ENCODE results near the gene DENND1B. TPM values are rescaled to one million over a fixed set of nuclear protein-coding genes. Genes with fewer than 3 reads are reported as not detected.

The DENND1B gene
- total RNA-seq, 1 donor from 2014 or later, result 43.6 TPM

DNA sequence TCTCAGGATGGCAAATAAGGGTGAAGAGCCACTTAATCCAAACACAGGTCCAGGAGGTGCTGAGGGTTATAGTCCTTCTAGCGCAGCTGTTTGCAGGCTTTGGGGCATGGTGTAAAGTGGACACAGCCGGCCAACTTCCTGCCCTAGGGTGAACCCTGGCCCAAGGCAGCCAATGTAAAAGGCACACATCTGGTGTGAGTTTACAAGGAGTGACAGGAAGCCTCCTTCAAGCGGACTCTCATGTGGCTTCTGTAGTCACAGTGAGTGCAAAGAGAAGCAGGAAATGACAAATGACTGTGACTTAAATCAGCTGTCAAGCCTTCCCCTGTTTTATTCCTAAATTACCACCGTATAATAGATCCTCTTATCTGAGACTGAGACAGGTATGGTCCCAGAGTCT lies 294.2 kb downstream of the DENND1B start:
- FAIRE-seq (no peak), DNase-seq (ENCODE audit: low spot score in 2 of 2) (no peak)

DNA sequence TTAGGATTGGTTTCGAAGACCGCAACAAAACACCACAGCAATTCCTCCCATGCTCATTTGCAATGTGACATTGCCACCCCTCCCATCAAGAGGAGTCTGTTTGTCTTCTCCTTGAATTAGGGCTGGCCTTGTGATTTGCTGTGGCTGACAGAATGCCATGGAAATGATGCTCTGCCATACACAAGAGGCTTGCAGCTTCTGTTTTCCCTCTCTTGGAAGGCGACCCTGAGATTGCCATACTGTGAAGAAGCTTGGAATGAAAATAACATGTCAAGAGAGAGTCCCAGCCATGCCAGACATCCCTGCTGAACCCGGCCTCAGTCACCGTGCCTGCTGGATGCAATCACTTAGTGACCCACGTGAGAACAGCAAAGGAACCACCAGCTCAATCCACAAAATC lies 294.8 kb downstream of the DENND1B start:
- FAIRE-seq (no peak), DNase-seq (ENCODE audit: low spot score in 2 of 2) (no peak)

DNA sequence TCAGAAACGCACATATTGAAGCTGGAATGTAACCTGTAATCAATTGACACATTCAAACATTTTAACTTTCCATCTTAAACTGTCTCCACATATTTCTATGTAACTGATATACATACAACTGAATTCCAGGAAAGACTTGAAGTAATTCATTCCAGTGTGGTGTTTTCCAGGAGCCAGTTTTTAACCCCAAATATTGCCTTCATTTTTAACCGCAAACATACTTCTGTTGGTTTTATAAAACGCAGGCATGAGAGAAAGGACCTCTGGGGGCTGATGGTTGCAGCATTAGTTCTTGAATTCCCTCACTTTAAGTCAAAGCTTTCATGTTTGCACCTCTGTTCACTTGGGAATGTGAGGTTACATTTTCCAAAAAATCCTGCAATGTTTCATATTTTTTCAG lies 303.1 kb downstream of the DENND1B start:
- FAIRE-seq, result no peak
- no peak for DNase-seq (ENCODE audit: low spot score in 2 of 2)

DNA sequence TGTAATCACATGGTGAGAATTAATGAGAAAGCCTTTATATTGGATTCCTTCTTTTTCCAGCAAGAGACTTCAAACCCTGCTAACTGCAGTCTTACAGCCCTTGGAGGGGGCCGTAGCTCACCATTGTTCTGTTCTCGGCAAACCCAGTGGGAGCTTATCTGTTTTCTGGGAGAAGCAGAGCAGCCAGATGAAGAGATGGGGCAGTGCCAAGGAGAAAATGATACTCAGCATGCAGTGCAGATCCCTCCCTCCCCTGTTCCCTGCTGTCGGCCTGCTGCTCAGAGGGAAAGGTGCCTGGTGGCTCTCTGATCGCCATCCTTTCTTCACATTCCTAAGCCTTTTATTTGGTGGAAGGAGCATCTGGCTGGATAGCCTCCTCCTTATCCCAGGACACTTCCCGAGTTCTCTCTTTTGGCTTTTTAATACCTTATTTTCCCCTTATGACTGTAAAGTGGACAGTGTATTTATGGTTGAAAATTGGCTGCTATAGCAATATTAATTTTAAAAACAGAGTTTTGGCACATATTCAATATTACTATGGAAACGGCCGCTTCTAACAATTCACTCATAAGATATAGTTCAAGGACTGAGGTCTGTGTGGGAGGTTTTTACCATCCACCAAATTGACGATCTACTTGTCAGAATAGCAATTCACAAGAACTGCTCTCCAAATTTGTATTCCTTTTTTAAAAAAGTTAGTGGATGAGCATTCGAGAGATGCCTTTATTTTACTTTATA lies 303.9 kb downstream of the DENND1B start:
- DNase-seq (ENCODE audit: low spot score in 2 of 2), result peak in 1 of 2 donors; percentile 4
- FAIRE-seq, result no peak

DNA sequence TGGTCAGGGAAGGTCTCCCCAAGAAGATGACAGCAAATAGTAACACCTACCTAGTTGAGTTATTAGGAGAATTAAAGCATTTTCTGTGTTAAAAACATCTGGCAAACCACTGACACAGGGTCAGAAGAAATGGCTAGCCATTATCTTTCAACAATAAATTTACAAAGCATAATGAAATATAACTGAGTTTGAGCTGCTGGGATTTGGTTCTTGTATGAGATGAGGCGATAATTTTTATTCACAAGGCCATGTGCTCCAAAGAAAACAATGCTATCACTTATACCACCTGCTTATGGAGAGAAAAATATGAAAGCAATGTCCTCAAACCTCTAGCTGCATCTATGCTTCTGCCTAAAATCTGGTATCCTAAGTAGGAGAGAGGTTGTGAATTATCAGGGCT lies 304.9 kb downstream of the DENND1B start:
- DNase-seq (ENCODE audit: low spot score in 2 of 2) (no peak), FAIRE-seq (no peak)

DNA sequence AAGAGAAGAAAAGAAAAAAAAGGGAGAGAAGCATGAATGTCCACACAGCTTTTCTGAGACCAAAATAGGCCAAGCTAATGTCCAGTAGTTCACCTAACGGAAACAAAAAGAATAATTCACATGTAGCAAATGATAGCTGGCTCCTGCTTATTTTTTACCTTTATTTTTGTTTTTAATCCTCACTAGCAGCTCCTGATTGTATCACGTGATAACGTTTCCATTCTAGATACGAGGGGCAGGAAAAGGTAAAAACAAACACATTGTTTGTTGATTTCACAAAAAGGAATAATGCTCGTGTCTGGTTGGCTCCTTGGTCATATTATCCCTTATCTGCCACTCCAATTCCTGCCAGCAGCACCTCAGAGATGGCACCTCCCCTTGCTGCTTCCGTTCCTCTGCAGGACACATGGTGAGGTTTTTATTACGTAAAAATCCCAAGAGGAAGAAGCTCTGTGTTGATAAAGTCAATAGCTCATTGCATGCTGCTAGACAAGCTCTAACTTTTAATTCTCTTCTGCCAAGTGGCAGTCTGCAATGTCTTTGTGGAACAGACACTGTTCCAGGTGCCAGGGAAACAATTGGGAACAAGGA lies 305.6 kb downstream of the DENND1B start:
- FAIRE-seq, result no peak
- no peak for DNase-seq (ENCODE audit: low spot score in 2 of 2)

DNA sequence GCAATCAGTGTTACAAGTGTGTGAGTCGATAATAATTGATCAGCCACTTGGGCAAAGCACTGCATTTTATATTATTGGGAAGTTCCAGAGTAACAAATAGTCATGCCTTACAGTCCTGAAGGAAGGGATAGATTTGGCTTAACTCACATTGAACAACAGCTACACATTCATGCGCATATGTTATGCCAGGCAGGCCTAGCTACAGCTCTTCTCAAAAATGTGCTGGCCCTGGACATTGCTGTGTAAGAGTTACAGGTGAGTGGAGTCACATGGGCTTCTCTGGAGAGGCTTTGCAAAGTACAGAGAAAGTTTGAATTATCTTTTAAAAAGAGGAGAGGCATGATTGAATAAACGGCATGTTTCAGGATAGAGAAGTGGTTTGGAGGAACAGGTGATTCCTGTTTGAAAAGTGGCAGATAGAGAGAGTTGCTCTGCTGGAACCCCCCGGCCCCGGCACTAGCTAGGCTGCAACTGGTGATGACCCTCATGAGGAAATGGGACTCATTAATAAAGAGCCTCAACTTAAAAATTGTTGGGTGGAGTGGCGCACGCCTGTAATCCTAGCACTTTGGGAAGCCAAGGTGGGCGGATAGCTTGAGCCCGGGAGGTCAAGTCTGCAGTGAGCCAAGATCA lies 306.6 kb downstream of the DENND1B start:
- no peak for FAIRE-seq
- no peak for DNase-seq (ENCODE audit: low spot score in 2 of 2)

DNA sequence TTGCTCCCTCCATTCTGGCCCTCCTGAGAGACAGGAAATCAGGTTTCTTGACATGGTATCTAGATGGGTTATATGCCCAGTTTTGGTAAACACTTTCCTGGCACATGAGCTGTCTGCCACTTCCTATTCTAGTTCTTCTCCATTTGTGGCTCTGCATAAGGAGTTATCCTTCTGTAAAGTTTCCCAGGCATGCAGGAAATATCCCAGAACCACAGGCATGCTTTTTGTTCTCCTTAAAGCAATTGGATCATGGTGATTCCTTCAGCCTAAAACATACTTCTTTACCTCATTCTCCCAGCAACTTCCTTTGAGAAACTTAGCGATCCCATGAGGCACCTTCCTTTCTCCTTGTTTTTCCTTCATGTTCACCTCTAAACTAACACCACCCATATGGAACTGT lies 307.4 kb downstream of the DENND1B start:
- DNase-seq (ENCODE audit: low spot score in 2 of 2) (no peak), FAIRE-seq (no peak)

DNA sequence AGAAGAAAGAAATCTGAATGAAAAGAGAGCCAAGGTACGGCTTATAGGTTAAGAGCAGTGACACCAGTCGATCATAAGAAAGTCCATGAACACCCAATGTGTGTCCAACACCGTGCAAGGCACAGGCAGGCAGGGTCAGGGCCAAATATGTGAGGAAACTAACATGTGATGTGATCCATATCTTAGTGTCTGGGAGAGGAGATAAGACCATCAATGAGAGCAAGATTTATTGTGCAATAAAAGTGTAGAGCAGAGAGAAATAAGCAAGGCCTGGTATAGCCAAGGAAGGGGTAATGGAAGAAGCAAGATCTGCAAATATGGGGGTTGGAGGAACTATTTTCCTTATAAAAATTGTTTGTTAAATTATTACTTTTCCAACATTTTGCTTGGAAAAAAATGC lies 308.5 kb downstream of the DENND1B start:
- DNase-seq (ENCODE audit: low spot score in 2 of 2), result no peak
- FAIRE-seq, result no peak

DNA sequence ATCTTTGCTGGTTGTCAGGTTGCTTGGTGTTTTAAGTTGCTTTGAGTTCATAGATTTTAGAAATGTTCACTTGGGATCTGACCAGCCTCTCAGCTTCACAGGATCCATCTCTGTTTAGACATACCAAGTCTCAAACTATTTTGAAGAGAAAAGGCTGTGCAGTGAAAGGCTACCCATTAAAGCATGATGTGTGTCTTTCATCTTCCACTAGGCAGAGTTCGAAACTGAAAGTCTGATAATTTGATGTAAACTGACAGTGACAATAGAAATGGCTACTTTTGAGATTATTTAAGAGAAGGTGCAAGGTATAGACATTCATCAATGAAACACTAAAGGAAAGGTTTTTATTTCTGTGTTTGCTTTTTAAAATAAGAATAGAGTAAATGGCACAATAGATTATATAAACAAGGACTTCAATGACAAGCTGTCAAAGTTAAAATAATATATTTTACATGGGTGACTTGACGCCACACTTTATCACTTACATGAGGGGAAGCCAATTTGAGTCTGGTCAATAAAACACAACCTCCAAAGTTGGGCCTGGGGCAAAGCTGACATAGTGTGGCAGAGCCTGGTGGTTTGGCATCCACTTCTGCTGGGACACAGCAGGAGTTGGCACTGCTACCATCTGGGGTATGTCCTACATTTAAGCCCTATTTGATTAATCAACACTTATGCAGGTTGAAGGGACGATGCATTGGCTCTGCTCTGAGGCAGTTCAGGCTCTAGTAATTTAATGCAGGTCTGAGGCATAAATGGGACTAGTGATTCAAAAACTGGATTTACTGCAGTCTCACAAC lies 309.6 kb downstream of the DENND1B start:
- FAIRE-seq, result no peak

DNA sequence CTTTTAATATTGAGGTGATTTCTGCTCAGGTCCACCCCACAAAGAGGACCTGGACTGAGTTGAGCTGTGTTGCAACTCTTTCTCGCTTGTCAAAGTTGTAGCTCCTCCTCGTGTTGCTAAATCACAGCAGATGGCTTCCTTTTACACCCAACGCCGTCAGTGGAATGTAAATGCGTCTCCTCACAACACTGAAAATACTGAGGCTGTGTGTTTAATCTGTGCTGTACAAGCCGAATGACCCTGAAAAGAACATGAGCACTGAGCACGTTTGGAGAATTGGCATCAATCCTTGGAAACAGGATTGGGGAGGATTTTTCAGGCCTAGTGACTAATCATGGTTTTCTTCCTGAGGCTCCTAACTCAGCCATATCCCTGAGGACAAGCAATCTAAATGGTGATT lies 311.2 kb downstream of the DENND1B start:
- FAIRE-seq, result no peak
- DNase-seq (ENCODE audit: low spot score in 2 of 2), result peak in 1 of 2 donors; percentile 10

More for the DNA sequence above, 309.6 kb downstream of the DENND1B start:
- no peak for DNase-seq (ENCODE audit: low spot score in 2 of 2)

DNA sequence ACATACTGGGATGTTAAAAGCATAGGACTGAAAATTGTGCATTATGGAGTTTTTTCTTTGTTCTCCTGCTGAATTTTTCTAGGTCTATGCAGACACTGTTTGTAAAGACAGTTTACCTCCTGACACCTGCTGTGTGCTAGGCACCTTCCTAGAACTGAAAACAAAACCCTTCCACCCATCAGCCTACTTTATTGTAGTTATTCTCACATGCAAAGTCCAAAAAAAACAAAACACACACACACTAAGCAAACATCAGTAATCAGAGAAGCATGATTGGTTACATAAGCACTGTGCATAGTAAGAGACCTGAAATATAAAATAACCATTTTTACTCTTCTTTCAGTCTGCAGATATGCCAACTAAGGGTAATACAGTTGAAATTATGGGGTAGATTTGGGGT lies 312.1 kb downstream of the DENND1B start:
- no peak for FAIRE-seq
- DNase-seq (ENCODE audit: low spot score in 2 of 2), result no peak

DNA sequence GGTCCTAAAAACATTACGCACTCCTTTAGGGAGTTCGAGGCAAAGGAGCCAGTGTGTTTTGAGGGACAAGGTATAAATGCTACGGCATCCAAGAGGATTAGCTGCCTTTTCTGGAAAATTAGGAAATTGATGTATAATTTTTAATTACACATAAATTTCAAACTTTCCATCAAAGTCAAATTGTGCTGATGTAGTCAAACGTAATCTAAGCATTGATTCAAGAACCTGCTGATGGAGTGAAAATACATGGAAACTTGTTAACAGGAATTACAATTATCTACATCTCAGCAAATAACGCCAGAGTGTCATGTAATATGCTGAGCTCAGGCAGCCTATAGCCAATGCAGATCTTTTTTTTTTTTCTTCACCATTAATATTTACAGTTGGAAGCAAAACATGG lies 312.7 kb downstream of the DENND1B start:
- no peak for FAIRE-seq
- DNase-seq (ENCODE audit: low spot score in 2 of 2), result no peak

Small RNA genes lying within 50 kb of the gene (small RNA-seq; reads per million reads assigned to genes)
- not detected for gene RF00019

Other genes starting within 250 kb of the DENND1B start
- 2.4 TPM for gene C1orf53, start 127.2 kb upstream of the DENND1B start, total RNA-seq
- gene LHX9, start 141.9 kb upstream of the DENND1B start, total RNA-seq, result 0.41 TPM